Measurements from ENCODE around the gene FGF22. TPM values are rescaled to one million over a fixed set of nuclear protein-coding genes. Genes with fewer than 3 reads are reported as not detected.

The FGF22 gene
- total and polyA plus RNA-seq, 2 of the 8 experiments (the other 6 are each of a cell fraction or from before 2014, with no cell fraction given): 0.44 to 1.7 TPM

- DNase-seq (ENCODE audit: low read depth in 1 of 2, low spot score in 2 of 2): no peak
- Histone ChIP-seq H2BK20ac (ENCODE audit: low read length) (no peak overlapping the region), H3K27ac (ENCODE audit: low read depth, low read length) (no peak overlapping the region), H3K56ac (replicated peaks; ENCODE audit: insufficient read length, low read depth, low read length) (no peak overlapping the region), H3K23ac (ENCODE audit: insufficient read length) (no peak overlapping the region), H3K18ac (ENCODE audit: extremely low read depth, low read length) (no peak overlapping the region; the same call in 1 of the 2 replicates), H2BK15ac (ENCODE audit: low read length) (no peak overlapping the region), H3K23me2 (ENCODE audit: low read depth, low read length) (peaks cover 3% of the 10 kb centered on the region; the same call in 1 of the 2 replicates), H4K20me1 (replicated peaks in 1 of 2; ENCODE audit: control insufficient read depth in 1 of 2, insufficient read depth in 2 of 2, low read length in 2 of 2) (peaks cover 38 to 43% of the 10 kb centered on the region in 2 experiments), H2BK12ac (ENCODE audit: low read depth, low read length) (no peak overlapping the region), H3K27me3 (replicated peaks in 1 of 4; ENCODE audit: control insufficient read depth in 3 of 4, extremely low read depth in 1 of 4, insufficient read depth in 3 of 4, low read length in 3 of 4) (peaks cover 0 to 6% (median 2%) of the 10 kb centered on the region in 4 experiments; a peak in 1 of 7 replicates), H3K9me3 (ENCODE audit: insufficient read depth in 2 of 2, low read depth in 1 of 2, low read length in 1 of 2) (peaks cover 5 to 6% of the 10 kb centered on the region in 2 experiments; a peak in 2 of 4 replicates), H2AFZ (ENCODE audit: low read length) (no peak overlapping the region), H2BK5ac (ENCODE audit: low read depth, low read length) (no peak overlapping the region; the same call in 1 of the 2 replicates), H4K91ac (replicated peaks; ENCODE audit: insufficient read length, low read length) (no peak overlapping the region), H4K8ac (ENCODE audit: extremely low read depth, insufficient read depth, low read length) (no peak overlapping the region), H2AK5ac (ENCODE audit: low read depth, low read length) (no peak overlapping the region), H3K4me2 (ENCODE audit: insufficient read depth in 1 of 2, low read depth in 2 of 2, low read length in 2 of 2) (peak overlapping the region; percentile 80 to 93), H2BK120ac (replicated peaks; ENCODE audit: low read depth, low read length) (no peak overlapping the region), H3K36me3 (ENCODE audit: control insufficient read depth in 2 of 4, insufficient read depth in 4 of 4, low read length in 3 of 4) (peaks cover 0 to 6% (median 0%) of the 10 kb centered on the region in 4 experiments; a peak in 1 of 8 replicates), H3K4ac (replicated peaks; ENCODE audit: insufficient read length, low read depth, low read length) (no peak overlapping the region), H3K14ac (ENCODE audit: insufficient read length) (no peak overlapping the region), H3K4me1 (replicated peaks in 1 of 4; ENCODE audit: control insufficient read depth in 3 of 4, insufficient read depth in 4 of 4, low read length in 3 of 4) (peaks cover 0 to 14% (median 6%) of the 10 kb centered on the region in 4 experiments; a peak in 5 of 7 replicates), H3K9ac (replicated peaks in 1 of 4; ENCODE audit: extremely low read depth in 1 of 4, low read depth in 3 of 4, low read length in 3 of 4) (peak overlapping the region in 3 of 4 experiments; percentile 59 to 85 (median 75); a peak in 5 of 7 replicates), H4K5ac (ENCODE audit: insufficient read length, low read depth, low read length) (no peak overlapping the region), H3K79me1 (ENCODE audit: low read depth, low read length) (peaks cover 5% of the 10 kb centered on the region), H3K79me2 (ENCODE audit: control insufficient read depth in 1 of 2, insufficient read depth in 2 of 2, low read length in 2 of 2) (peaks cover 49 to 63% of the 10 kb centered on the region in 2 experiments), H3K4me3 (ENCODE audit: extremely low read depth in 1 of 4, insufficient read depth in 2 of 4, low read depth in 3 of 4, low read length in 4 of 4) (peak overlapping the region; percentile 76 to 99 (median 78))
- FAIRE-seq: no peak
- CTCF ChIA-PET (ENCODE audit: partially characterized antibody): interaction anchor here (1.2 kb wide), 1 partner anchor 9 kb away, joined by 4 read pairs; no protein-coding TSS in a partner anchor
- WGBS, 2 experiments (ENCODE audit: extremely low coverage in 1 of 2, insufficient coverage in 1 of 2, insufficient read length in 1 of 2, insufficient replicate concordance in 2 of 2, low coverage in 1 of 2, low lambda C conversion rate in 2 of 2, missing lambda C conversion rate in 1 of 2): 61% methylated on average over 30 of the region's 31 CpGs; no CpG with 5 or more reads in 1 of the 2 experiments
- POLR2A ChIA-PET (ENCODE audit: partially characterized antibody): interaction anchor here (0.8 to 1.1 kb wide), 2 partner anchors 11 to 39 kb away, joined by 3 read pairs; no protein-coding TSS in a partner anchor
- TF ChIP-seq TAF7 (optimal IDR thresholded peaks at IDR 0.05; ENCODE audit: borderline replicate concordance, low read depth, low read length) (no peak), CREB1 (IDR thresholded peaks at IDR 0.05) (no peak), SIX5 (IDR thresholded peaks at IDR 0.05; ENCODE audit: low read depth, low read length) (no peak), SAP30 (IDR thresholded peaks at IDR 0.05; ENCODE audit: insufficient read depth, insufficient replicate concordance, low read length) (no peak), EP300 (IDR thresholded peaks at IDR 0.05; ENCODE audit: borderline replicate concordance in 1 of 2, low read depth in 2 of 2, low read length in 2 of 2) (no peak), SP1 (IDR thresholded peaks at IDR 0.05; ENCODE audit: low read depth, low read length) (no peak)
- TF ChIP-seq, protein P1, sequence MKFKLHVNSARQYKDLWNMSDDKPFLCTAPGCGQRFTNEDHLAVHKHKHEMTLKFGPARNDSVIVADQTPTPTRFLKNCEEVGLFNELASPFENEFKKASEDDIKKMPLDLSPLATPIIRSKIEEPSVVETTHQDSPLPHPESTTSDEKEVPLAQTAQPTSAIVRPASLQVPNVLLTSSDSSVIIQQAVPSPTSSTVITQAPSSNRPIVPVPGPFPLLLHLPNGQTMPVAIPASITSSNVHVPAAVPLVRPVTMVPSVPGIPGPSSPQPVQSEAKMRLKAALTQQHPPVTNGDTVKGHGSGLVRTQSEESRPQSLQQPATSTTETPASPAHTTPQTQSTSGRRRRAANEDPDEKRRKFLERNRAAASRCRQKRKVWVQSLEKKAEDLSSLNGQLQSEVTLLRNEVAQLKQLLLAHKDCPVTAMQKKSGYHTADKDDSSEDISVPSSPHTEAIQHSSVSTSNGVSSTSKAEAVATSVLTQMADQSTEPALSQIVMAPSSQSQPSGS (IDR thresholded peaks at IDR 0.05; ENCODE audit: low read length): no peak
These were observed 21.9 kb downstream of the FGF22 start for GRCh38 chr19:661427-662196.
